GM23248 (cell line): ENCODE data around the gene ACOT7.

ENCODE experiments used
- EZH2 ChIP-seq: fragments of 200-600 bp; sonication (generic); IDR thresholded peaks from 2 replicates; pipeline ENCODE4 v1.6.1; 2018; ENCODE audit warnings: antibody characterized with exemption, mild to moderate bottlenecking; ENCODE audit not compliant: insufficient read depth, poor library complexity, severe bottlenecking
- EZH2phosphoT487 ChIP-seq: fragments of 200-600 bp; sonication (generic); IDR thresholded peaks from 2 replicates; pipeline ENCODE4 v1.6.1; 2018; ENCODE audit warnings: antibody characterized with exemption, moderate library complexity, mild to moderate bottlenecking, low read depth; ENCODE audit not compliant: insufficient read depth

- no peak for TF ChIP-seq EZH2
- no peak for TF ChIP-seq EZH2phosphoT487
Observed at GRCh38 chr1:6330410-6330911, 63.1 kb downstream of the ACOT7 start.
